Fibroblast of lung (primary cell): Measurements from ENCODE around the gene USP24. TPM values are rescaled to one million over a fixed set of nuclear protein-coding genes. Genes with fewer than 3 reads are reported as not detected.
A peak's percentile ranks its signal among the peaks of the same experiment; 100 is the strongest.

ENCODE experiments used
- DNase-seq, 2 donors: peaks; one replicate each; pipeline versions ENCODE4 v3.0.0 to v3.0.0-alpha.2; 2010; ENCODE audit warnings: low read depth in 2 of 2
- H2AFZ ChIP-seq: 2 replicates; pipeline ENCODE4 v1.5.1; 2012; ENCODE audit warnings: low read length, control low read depth, inconsistent platforms
- H3K27ac ChIP-seq: 2 replicates; pipeline ENCODE4 v1.5.1; 2011; ENCODE audit warnings: low read length, control low read depth; ENCODE audit not compliant: insufficient read depth
- H3K27me3 ChIP-seq: 2 replicates; pipeline ENCODE4 v1.5.1; 2011; ENCODE audit warnings: mild to moderate bottlenecking, low read length; ENCODE audit not compliant: control insufficient read depth, insufficient read depth
- H3K36me3 ChIP-seq: 2 replicates; pipeline ENCODE4 v1.5.1; 2011; ENCODE audit warnings: low read length; ENCODE audit not compliant: control insufficient read depth, insufficient read depth
- H3K4me1 ChIP-seq: 2 replicates; pipeline ENCODE4 v1.5.1; 2011; ENCODE audit warnings: low read length; ENCODE audit not compliant: control insufficient read depth, insufficient read depth; ENCODE audit errors: extremely low read depth
- H3K4me2 ChIP-seq: 2 replicates; pipeline ENCODE4 v1.5.1; 2011; ENCODE audit warnings: low read length, control low read depth; ENCODE audit not compliant: insufficient read depth; ENCODE audit errors: extremely low read depth
- H3K4me3 ChIP-seq, 4 experiments: fragments of 200-600 bp in 1 of 4; sonication (generic) in 1 of 4; replicated peaks in 1 of 4; 2 replicates each; pipeline ENCODE4 v1.5.1; 2011 to 2016; ENCODE audit warnings: low read length in 4 of 4, low read depth in 3 of 4, mild to moderate bottlenecking in 3 of 4, control low read depth in 2 of 4, inconsistent platforms in 1 of 4, mixed read lengths in 1 of 4; ENCODE audit not compliant: insufficient read depth in 1 of 4; ENCODE audit errors: control extremely low read depth in 1 of 4
- H3K79me2 ChIP-seq: 2 replicates; pipeline ENCODE4 v1.5.1; 2012; ENCODE audit warnings: mild to moderate bottlenecking, low read length, inconsistent platforms; ENCODE audit not compliant: control insufficient read depth, insufficient read depth
- H3K9ac ChIP-seq: 2 replicates; pipeline ENCODE4 v1.5.1; 2011; ENCODE audit warnings: mild to moderate bottlenecking, low read length, control low read depth; ENCODE audit not compliant: insufficient read depth
- H3K9me3 ChIP-seq: 2 replicates; pipeline ENCODE4 v1.5.1; 2012; ENCODE audit warnings: low read depth, low read length; ENCODE audit not compliant: control insufficient read depth, insufficient read depth
- H4K20me1 ChIP-seq: 2 replicates; pipeline ENCODE4 v1.5.1; 2011; ENCODE audit warnings: low read length; ENCODE audit not compliant: control insufficient read depth, insufficient read depth; ENCODE audit errors: extremely low read depth
- EZH2 ChIP-seq: IDR thresholded peaks from 2 replicates; pipeline ENCODE4 v1.5.1; 2012; ENCODE audit warnings: low read length, control low read depth, mild to moderate bottlenecking; ENCODE audit errors: missing control alignments
- polyA plus RNA-seq, 2 donors: library from polyadenylated mRNA; depleted of rRNA in 1 of 2; stranded (reverse) in 1 of 2; unstranded in 1 of 2; fragments of >200 nt; gene quantifications; 2 replicates each; pipeline ENCODE4 v1.2.1, GENCODE V29; 2011 to 2012; ENCODE audit warnings: missing spikeins in 1 of 2
- total RNA-seq: library from RNA; depleted of rRNA; stranded (reverse); fragments of >200 nt; gene quantifications from 2 replicates; pipeline ENCODE4 v1.2.1, GENCODE V29; 2014
- TF ChIP-seq, protein P1 (sequence below), 2 donors: IDR thresholded peaks in 1 of 2; conservative IDR thresholded peaks in 1 of 2; 1 replicate in 1 of 2; 2 replicates in 1 of 2; pipeline ENCODE4 v1.5.1; 2011 to 2012; ENCODE audit warnings: low read length in 2 of 2, control low read depth in 1 of 2, inconsistent platforms in 1 of 2, low read depth in 1 of 2, mild to moderate bottlenecking in 1 of 2

USP24 gene
- total and polyA plus RNA-seq, 2 donors (not counting 1 experiment from before 2014, with no cell fraction given): 16.4 to 63.9 TPM

DNA sequence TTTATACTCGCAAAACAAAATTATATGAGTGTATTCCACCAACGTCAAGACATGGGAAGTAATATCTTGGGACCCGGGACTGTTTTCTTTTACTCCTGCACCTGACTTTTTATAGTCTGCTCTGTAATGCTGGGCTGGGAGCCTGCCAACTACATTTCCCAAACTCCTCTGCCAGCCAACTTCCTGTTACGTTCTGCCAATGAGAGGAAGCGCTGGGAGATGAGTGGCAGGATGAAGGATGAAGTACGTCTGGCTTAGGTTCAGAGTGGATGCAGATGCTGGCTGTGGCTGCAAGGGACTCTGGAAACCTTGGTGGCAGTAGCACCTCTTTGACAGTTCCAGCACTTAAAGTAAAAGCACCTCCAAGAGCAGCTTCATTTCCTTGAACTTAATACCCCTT lies 59.6 kb downstream of the USP24 start:
- TF ChIP-seq, protein P1, sequence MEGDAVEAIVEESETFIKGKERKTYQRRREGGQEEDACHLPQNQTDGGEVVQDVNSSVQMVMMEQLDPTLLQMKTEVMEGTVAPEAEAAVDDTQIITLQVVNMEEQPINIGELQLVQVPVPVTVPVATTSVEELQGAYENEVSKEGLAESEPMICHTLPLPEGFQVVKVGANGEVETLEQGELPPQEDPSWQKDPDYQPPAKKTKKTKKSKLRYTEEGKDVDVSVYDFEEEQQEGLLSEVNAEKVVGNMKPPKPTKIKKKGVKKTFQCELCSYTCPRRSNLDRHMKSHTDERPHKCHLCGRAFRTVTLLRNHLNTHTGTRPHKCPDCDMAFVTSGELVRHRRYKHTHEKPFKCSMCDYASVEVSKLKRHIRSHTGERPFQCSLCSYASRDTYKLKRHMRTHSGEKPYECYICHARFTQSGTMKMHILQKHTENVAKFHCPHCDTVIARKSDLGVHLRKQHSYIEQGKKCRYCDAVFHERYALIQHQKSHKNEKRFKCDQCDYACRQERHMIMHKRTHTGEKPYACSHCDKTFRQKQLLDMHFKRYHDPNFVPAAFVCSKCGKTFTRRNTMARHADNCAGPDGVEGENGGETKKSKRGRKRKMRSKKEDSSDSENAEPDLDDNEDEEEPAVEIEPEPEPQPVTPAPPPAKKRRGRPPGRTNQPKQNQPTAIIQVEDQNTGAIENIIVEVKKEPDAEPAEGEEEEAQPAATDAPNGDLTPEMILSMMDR (conservative IDR thresholded peaks at IDR 0.05 in 1 of 2, IDR thresholded peaks at IDR 0.05 in 1 of 2; ENCODE audit: low read depth in 1 of 2, low read length in 2 of 2): no peak
- TF ChIP-seq EZH2: no peak
- DNase-seq: peak; percentile 38 to 40

DNA sequence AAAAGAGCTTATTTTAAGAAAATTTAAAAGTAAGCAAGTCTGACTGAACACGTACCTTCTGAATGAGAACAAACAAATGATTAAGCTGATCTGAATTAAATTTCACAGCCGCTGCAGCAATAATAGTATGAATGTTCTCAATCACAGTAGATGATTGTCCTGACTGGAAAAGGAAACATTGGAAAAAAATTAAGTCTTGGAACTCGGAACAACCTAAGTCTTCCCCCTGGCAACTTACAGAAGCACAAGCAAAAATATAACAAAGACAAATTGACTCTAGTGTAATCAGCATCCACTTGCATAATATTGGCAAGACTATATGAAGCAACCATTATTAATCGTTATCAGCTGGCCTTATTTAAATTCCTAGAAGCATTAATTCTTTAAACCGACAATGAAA lies 60.5 kb downstream of the USP24 start:
- Histone ChIP-seq H3K36me3 (peaks cover 13% of the 10 kb centered on the region), H3K27ac (no peak overlapping the region)
- no peak for DNase-seq

More for the DNA sequence above, 59.6 kb downstream of the USP24 start:
- Histone ChIP-seq H3K4me1 (no peaks in the 10 kb centered on the region), H4K20me1 (no peaks in the 10 kb centered on the region), H3K27me3 (no peaks in the 10 kb centered on the region), H3K4me3 (no peak overlapping the region), H3K79me2 (no peaks in the 10 kb centered on the region), H3K27ac (no peak overlapping the region), H3K9me3 (no peaks in the 10 kb centered on the region), H3K36me3 (peaks cover 13% of the 10 kb centered on the region), H3K9ac (no peak overlapping the region), H2AFZ (no peak overlapping the region), H3K4me2 (no peak overlapping the region)

DNA sequence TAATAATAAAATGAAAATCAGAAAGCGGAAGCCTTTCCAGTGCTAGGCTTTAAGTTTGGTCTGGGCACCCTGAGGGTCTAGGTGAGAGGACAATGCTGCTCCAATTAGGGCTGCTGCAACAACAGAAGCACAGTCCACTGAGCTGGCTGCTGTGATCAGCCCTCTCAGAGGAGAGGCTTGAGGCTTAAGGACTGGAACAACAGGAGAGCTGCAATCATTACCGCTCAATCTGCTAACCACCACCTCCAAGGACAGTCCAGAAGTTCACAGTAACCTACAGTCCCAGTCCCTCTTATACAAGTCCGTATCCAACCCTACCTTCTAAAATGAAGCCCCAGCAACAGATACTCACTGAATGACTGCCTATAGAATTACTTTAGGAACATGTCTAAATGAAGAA lies 62.1 kb downstream of the USP24 start:
- no peak for TF ChIP-seq EZH2
- TF ChIP-seq, protein P1 (conservative IDR thresholded peaks at IDR 0.05 in 1 of 2, IDR thresholded peaks at IDR 0.05 in 1 of 2; ENCODE audit: low read depth in 1 of 2, low read length in 2 of 2): no peak
- Histone ChIP-seq H3K4me3 (no peak overlapping the region), H3K4me2 (no peak overlapping the region), H3K36me3 (peaks cover 13% of the 10 kb centered on the region), H3K9ac (no peak overlapping the region), H3K9me3 (no peaks in the 10 kb centered on the region), H3K4me1 (no peaks in the 10 kb centered on the region), H3K27me3 (no peaks in the 10 kb centered on the region), H4K20me1 (no peaks in the 10 kb centered on the region), H2AFZ (no peak overlapping the region), H3K27ac (no peak overlapping the region), H3K79me2 (no peaks in the 10 kb centered on the region)
- DNase-seq: no peak

More for the DNA sequence above, 60.5 kb downstream of the USP24 start:
- Histone ChIP-seq H2AFZ (no peak overlapping the region), H3K4me3 (no peak overlapping the region), H3K4me2 (no peak overlapping the region), H3K27me3 (no peaks in the 10 kb centered on the region), H3K4me1 (no peaks in the 10 kb centered on the region), H3K9me3 (no peaks in the 10 kb centered on the region), H3K79me2 (no peaks in the 10 kb centered on the region), H4K20me1 (no peaks in the 10 kb centered on the region), H3K9ac (no peak overlapping the region)
- no peak for TF ChIP-seq EZH2
- TF ChIP-seq, protein P1 (conservative IDR thresholded peaks at IDR 0.05 in 1 of 2, IDR thresholded peaks at IDR 0.05 in 1 of 2; ENCODE audit: low read depth in 1 of 2, low read length in 2 of 2): no peak
